ENCODE measurements around the gene FRMPD4. TPM values are rescaled to one million over a fixed set of nuclear protein-coding genes. Genes with fewer than 3 reads are reported as not detected.

FRMPD4 gene
- total and polyA plus RNA-seq, 12 donors = under 0.01 to 0.06 (median 0.02) TPM; not detected in 7

- Histone ChIP-seq H3K9me3 (replicated peaks in 1 of 3) (no peaks in the 10 kb centered on the region), H3K27ac (no peak overlapping the region), H3K27me3 (peaks cover 5% of the 10 kb centered on the region), H3K36me3 (replicated peaks in 1 of 2) (no peaks in the 10 kb centered on the region), H3K4me1 (replicated peaks in 1 of 2) (no peaks in the 10 kb centered on the region), H3K4me3 (no peak overlapping the region)
- TF ChIP-seq POLR2A (IDR thresholded peaks at IDR 0.05) = no peak
- TF ChIP-seq, protein P1, sequence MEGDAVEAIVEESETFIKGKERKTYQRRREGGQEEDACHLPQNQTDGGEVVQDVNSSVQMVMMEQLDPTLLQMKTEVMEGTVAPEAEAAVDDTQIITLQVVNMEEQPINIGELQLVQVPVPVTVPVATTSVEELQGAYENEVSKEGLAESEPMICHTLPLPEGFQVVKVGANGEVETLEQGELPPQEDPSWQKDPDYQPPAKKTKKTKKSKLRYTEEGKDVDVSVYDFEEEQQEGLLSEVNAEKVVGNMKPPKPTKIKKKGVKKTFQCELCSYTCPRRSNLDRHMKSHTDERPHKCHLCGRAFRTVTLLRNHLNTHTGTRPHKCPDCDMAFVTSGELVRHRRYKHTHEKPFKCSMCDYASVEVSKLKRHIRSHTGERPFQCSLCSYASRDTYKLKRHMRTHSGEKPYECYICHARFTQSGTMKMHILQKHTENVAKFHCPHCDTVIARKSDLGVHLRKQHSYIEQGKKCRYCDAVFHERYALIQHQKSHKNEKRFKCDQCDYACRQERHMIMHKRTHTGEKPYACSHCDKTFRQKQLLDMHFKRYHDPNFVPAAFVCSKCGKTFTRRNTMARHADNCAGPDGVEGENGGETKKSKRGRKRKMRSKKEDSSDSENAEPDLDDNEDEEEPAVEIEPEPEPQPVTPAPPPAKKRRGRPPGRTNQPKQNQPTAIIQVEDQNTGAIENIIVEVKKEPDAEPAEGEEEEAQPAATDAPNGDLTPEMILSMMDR (IDR thresholded peaks at IDR 0.05) = no peak
- DNase-seq = no peak
- intact Hi-C loops (cut with DNase I) = no loop called here
- WGBS, 4 donors = 47 to 59% (median 52%) methylated on average over 1 of the region's 1 CpG
Observed at GRCh38 chrX:12595720-12596119, 457.4 kb downstream of the FRMPD4 start.

- Histone ChIP-seq H3K9me3 (replicated peaks in 1 of 3) (no peaks in the 10 kb centered on the region), H3K27ac (no peak overlapping the region), H3K4me1 (replicated peaks in 1 of 2) (no peaks in the 10 kb centered on the region), H3K27me3 (peaks cover 6% of the 10 kb centered on the region), H3K4me3 (no peak overlapping the region), H3K36me3 (replicated peaks in 1 of 2) (no peaks in the 10 kb centered on the region)
- intact Hi-C loops (cut with DNase I) = no loop called here
- WGBS, 4 donors = 30 to 84% (median 58%) methylated on average over 2 of the region's 2 CpGs
- DNase-seq = no peak
- no peak for TF ChIP-seq POLR2A (IDR thresholded peaks at IDR 0.05)
- TF ChIP-seq, protein P1 (IDR thresholded peaks at IDR 0.05) = no peak
Observed at GRCh38 chrX:12610079-12610478, 471.8 kb downstream of the FRMPD4 start.

- no peak overlapping the region for H3K27ac ChIP-seq
- TF ChIP-seq, protein P1 (IDR thresholded peaks at IDR 0.05) = no peak
- TF ChIP-seq POLR2A (IDR thresholded peaks at IDR 0.05) = no peak
Observed at GRCh38 chrX:12611471-12611870, 473.2 kb downstream of the FRMPD4 start.

GRCh38 chrX:12614266-12614665 is 476.0 kb downstream of the FRMPD4 start:
- TF ChIP-seq, protein P1 (IDR thresholded peaks at IDR 0.05) = no peak
- TF ChIP-seq POLR2A (IDR thresholded peaks at IDR 0.05) = no peak
- H3K27me3 ChIP-seq = peaks cover 9% of the 10 kb centered on the region
- no peak overlapping the region for H3K27ac ChIP-seq
- H3K4me3 ChIP-seq = no peak overlapping the region
- no peaks in the 10 kb centered on the region for H3K9me3 ChIP-seq (replicated peaks in 1 of 3)
- 60 to 89% (median 85%) methylated on average over 4 to 5 of the region's 5 CpGs for WGBS, 4 donors
- intact Hi-C loops (cut with DNase I) = no loop called here
- H3K36me3 ChIP-seq (replicated peaks in 1 of 2) = no peaks in the 10 kb centered on the region
- DNase-seq = no peak
- no peaks in the 10 kb centered on the region for H3K4me1 ChIP-seq (replicated peaks in 1 of 2)

More at GRCh38 chrX:12611471-12611870, 473.2 kb downstream of the FRMPD4 start:
- Histone ChIP-seq H3K27me3 (peaks cover 9% of the 10 kb centered on the region), H3K4me3 (no peak overlapping the region), H3K9me3 (replicated peaks in 1 of 3) (no peaks in the 10 kb centered on the region), H3K36me3 (replicated peaks in 1 of 2) (no peaks in the 10 kb centered on the region), H3K4me1 (replicated peaks in 1 of 2) (no peaks in the 10 kb centered on the region)
- 65 to 75% (median 70%) methylated on average over 4 of the region's 4 CpGs for WGBS, 4 donors
- DNase-seq = no peak
- intact Hi-C loops (cut with DNase I) = no loop called here

Measured in adrenal gland (tissue), 12 donors.